SHP77 (cell line): ENCODE results near the gene DPP10.

Source experiments
- DNase-seq, 2 experiments: peaks; one replicate each; lab custom pipeline; 2025; lab: John Stamatoyannopoulos, UW

DPP10 gene

DNA sequence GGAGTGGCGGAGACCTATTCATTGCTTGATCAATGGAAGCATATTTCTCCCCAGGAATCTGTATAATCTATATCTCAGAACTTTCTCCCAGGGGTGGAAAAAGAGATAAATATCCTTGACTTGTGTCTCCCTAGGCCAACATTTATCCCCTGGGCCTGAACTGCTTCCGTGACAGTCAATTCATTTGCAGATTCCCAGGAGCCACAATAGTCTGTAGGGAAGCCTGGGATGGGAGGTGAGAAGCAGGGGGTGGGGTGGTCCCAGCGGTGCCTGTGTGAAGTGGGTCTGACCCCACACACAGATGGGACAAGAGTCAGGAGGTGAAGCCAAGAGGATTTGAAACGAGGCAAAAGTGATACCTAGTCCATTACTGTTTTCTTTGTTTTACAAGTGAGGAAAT is 166.8 kb downstream of the DPP10 start:
- no peak for DNase-seq

DNA sequence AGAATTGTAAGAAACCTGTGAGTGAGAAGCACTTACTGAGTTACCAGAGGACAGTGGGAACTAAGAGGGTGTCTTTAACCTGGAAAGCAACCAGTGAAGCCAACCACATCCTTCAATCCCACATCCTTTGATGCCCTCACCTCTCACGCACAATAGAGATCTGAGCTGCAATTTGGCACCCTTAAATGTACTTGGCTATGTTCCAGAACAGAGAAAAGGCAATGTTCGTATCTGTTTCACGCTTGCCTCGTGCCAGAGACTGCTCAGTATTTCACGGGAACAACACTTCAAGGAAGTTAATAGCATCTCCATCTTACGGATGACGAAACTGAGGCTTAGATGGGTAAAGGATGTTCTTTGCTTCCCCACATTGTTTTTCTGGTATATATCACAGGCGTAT is 167.4 kb downstream of the DPP10 start:
- no peak for DNase-seq

DNA sequence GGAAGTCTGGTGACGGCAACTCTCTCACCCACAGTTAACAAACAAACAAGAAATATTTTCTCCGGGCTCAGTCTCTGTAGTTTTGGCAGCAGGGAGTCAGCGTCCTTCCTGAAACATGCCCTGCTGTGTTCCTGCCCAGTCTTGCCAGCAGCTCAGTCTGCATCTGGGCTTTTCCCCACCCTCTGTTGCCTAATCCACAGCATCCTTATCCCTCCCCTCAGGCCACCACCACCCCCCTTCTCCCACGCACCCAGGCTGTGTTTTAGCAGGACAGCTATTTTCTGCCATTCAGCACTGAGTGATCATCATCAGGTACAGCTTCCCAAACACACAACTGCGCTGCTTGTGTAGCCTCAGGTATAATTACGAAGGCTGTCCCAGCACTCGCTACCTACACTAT is 168.2 kb downstream of the DPP10 start:
- DNase-seq: no peak

DNA sequence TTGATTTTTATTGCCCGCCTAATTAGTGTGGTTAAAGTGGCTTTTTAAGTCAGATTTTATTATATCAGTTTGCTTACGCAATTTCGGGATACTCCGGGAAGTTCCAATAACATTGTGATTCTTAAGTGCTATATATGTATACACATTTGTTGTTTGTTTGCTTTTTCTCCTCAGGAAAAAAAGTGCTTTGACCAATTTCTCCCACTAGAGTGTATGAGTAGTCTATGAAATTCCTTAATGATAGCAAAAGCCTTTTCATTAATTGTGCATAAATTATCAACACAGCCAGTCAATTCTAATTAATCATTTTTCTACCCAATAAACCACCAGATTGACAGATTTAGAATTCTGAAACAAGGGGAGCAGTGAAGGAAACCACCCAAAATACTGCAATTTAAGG is 172.2 kb downstream of the DPP10 start:
- no peak for DNase-seq

DNA sequence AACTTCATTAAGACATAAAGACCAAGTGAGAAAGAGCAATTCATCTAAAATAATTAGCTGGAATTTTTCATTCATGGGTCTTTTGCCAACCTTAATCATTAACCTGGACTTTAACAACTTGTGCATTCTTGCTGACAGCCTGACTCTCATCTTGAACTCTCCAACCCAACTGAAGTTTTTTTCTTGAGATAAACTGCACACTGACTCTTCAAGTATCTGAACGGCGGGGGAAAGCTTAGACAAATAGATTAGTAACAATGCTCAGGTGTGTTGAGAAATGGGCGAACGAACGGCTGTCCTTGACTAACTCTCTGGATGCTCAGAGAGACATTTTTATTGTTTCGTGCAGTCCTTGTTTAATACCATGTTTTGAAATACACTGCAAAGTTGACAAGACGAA is 186.0 kb downstream of the DPP10 start:
- DNase-seq: no peak

DNA sequence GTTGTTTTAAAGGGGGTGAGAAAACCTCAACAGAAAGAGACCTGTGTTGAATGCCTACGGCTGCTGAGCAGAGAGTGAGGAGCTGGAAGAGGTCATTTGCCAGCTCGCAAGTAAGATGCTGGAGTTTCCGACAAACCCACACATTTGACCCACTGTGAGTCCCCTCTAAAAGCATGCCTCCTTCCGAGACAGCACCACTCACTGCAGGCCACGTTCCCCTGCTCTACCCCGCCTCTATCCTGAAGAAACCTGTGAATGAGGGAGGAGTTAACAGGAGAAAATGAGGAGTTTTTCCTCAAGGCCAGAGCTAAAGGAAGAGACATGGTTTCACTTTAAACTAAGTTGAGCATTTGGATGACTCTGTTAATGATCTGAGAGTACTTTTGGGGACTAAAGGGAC is 188.7 kb downstream of the DPP10 start:
- no peak for DNase-seq

DNA sequence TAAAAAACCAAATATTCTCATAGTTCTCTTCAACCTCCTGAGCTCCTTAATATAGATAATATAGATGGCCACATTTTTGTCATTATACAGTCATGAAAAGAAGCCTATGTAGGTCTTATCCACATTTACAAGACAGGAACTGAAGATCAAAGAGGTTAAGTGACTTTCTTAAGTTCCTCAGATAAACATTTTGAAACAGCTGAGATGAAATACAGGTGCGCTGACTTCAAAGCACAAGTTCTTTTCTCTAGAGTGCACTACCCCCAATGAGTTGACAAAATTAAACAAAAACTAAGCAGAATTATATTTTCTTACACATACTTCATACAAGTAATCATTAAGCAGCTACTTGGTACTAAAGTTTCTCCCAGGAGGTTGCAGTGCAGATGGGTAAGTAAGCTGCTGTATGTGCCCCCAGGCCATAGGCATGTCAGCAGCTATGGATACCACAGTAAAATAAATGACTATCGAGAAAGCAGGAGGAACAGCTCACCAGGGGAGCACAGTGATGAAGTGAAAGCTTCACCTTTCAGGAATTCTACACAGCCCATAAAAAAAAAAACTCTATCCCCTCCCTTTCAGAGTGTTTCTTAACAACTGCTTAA is 199.8 kb downstream of the DPP10 start:
- no peak for DNase-seq

DNA sequence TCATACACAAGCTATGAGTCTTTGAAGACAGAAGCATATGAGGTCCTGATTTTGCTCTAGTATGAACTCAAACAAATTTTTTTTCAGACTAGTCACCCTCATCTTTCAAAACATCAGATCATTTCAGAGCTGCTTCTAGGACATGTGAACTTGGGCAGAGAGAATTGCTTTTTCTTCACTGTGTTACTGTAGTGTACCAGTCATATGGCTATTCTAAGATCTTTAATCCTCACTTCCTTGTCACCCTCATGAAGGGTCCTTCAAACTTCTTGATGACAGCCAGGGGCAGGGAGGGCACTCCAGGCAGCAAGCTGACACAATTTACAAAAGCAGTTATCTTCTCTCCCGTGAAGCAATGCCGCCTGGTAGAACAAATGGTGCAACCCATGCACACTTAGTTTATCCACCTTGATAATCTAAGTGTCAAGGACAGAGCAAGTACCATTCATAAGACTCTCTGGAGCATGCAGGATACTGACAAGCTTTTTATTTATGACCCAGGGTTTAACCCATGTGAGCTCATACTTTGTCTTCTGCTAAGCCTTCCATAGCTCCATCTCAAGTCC is 200.6 kb downstream of the DPP10 start:
- no peak for DNase-seq

DNA sequence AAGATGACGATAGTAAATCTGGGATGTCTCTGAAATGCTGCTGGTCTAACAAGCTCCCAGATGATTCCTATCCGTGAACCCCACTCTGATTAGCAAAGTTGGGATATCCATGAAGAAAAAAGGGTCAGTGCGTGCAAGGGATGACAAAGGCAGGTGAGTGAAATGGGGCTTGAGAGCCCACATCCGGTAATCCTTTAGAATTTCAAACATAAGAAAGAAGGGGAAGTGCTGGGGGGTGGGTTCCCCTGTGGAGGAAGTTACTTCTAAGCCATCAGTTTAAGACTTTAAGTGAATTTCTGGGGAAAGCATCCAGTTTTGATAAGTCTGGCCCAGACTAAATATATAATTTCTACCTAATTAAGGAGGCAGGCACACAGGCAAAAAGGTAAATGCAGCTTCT is 209.5 kb downstream of the DPP10 start:
- DNase-seq: no peak

DNA sequence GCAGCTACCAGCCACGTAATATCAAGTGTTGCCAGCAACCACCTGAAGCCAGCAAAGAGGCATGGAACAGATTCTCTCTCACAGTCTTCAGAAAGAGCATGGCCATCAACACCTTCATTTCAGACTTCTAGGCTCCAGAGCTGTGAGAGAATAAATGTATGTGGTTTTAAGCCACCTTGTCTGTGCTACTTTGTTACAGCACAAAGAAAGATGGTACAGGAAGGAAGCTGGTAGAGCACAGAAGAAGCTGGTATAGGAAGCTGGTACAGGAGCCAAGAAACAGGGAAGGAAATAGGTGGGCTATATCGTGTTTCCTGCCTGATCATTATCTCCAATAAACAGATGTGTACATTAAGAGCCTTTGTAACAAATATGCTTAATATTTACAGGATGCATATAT is 217.4 kb downstream of the DPP10 start:
- no peak for DNase-seq

DNA sequence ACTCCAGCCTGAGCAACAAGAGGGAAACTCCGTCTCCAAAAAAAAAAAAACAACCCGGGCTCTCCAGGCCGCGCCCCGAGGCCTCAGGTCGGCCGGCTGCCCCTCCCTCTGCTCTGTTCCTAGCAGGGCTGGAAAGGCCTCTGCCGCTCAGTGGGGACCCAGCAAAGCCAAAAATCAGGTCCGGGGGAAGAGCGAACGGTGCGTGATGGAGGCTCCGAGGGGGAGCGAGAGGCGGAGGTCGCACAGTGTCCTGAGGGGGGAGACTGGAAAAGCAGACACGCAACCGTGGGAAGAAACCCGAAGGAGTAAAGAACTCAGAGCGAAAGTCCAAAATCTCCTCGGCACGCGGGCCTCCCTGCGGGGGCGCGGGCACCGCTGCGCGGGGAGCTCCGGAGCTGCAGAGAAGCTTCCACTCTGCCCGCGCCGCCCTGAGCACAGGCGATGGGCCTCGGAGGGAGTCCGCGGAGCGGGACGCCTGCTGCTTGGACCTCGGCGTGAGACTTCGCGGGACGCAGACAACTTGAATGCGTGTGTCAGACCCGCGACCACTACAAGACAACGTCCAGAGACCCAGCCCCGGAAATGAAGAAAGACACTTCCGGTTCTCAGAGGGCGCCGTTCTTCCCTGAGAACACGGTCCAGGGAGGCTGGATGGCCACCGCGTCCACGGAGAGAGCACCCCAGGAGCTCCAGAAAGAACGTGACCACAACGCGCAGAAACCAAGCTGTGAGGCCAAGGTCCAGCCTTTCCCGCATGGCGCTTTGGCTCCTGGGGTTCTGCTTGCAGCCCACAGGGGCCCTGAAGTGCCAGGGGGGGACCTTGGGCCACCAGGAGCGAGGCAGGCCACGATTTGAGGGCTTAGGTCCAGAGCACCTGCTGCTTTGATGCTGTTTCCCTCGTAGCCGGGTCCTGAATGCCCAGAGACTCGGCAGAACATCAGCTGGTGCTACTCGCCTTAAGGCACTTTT is 219.8 kb downstream of the DPP10 start:
- DNase-seq: peak in 1 of 2 experiments; percentile 24

DNA sequence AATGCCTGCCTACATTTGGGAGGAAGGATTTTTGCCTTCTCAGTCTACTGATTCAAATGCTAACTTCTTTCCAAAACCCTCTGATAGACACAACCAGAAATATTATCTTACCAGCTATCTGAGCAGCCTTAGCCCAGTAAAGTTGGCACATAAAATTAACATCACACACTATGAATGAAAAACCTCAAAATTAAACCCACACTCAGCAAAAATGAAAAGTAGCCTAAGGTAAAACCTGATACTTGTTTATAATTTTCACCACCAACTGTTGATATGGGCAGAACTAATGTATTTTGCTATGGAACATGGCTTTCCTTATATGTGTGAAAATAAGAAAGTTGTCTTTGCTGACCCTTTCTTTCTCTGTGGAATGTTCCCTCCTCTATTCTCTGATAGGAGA is 226.0 kb downstream of the DPP10 start:
- no peak for DNase-seq

DNA sequence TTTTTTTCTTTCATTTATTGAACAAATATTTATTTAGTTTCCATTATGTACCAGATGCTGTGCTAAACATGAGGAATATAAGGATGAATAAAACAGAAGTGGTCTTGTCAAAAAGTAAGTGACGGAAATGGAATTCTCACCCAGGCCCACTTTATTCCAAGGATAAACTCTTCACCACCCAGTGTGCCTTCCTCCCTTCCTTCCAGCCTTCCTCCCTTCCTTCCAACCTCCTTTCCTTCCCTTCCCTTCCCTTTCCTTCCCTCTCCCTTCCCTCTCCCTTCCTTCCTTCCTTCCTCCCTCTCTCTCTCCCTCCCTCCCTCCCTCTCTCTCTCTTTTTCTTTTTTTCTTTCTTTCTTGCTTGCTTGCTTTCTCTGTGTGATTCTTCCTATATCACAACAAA is 240.8 kb downstream of the DPP10 start:
- DNase-seq: no peak

DNA sequence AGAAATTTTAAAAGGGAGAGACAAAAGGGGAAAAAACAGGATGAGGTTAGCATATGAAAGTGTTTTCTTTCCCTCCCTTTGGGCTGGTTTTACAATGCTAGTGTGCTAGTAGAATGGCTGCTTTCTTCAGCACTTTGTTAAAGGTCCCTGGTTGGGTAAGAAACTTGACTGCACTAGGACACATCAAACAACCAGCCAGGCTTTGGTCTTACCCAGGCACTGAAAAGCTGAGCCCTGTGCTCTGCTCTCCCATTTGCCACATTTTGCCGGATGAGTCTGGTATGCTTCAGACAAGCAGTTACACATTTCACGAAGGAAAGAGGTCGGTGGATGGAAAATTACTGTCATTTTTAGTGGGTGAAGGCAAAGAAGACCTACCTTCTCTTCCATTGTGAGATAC is 242.0 kb downstream of the DPP10 start:
- DNase-seq: no peak

DNA sequence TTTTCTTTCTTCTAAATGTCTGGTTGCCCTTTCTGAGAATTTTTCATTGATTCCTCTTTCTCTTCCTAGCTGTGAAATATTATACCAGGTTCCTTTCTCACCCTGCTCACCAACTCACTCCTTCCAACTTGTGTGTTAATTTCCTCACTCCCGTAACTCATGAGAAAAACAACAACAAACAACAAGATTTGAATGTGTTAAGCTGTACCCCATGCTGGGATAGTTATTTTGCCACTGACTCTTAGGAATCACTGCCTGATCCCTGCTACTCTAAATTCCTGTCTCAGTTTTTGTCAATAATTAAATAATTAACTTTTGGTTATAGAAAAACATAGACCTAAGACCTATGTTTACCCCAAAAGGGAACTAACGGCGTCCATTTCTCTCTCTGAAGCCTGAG is 242.7 kb downstream of the DPP10 start:
- DNase-seq: no peak

DNA sequence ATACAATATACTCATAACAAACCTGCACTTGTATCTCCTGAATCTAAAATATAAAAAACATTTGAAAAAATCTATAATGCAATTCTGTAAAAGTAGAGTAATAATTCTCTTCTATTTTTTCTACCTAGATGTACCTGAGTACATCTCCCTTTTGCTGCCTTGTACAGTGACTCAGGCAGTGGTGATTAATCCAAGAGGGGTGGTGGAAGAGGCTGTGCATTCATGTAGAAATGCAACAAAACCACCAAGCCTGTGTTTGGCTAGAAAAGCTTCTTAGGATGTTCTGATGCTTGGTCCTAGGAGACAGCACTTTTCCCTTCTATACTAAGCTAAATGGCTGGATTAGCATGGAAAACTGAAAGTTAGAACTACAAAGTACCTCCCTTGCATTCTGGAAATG is 245.8 kb downstream of the DPP10 start:
- DNase-seq: no peak

DNA sequence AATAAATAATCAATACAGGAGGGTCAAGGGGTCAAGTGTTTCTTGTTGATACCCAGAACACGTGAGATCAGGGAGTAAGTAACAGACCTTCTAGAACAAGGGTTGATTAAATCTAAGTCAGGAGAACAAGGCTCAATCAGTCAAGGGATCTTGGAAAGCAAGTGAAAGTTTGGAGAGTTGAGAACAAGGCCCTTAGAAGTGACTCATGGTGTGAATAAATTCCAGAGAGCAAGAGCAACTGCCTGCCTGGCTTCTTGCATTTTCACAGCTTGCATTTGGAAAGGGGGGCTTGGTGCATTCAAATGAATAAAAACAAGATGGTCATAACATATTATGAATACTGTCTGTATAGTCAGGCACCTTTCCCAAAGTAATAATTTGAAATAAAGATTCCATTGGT is 256.1 kb downstream of the DPP10 start:
- no peak for DNase-seq

DNA sequence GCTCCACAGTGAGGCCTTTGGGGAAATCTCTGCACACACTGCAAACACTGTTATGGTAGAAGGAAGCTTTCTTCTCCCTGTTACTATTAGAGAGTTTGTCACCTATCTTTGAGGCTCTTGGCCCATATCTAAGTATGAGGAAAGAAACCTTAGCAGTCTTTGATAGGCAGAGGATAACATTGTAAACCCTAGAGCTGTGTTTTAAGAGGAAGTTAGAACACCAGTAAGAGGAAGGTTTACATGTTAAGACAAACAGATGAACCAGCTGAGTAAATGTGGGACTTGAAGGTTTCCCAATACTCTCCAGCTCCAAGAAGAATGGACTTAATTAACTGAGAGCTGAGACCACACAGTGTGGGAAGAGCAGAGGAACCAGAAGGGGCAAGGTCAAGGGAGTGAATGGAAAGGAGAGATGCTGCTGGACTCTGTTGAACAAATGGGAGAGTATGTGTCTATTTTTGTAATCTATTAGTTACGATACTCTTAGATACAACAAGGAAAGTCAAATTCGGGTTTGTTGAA is 257.0 kb downstream of the DPP10 start:
- DNase-seq: no peak

DNA sequence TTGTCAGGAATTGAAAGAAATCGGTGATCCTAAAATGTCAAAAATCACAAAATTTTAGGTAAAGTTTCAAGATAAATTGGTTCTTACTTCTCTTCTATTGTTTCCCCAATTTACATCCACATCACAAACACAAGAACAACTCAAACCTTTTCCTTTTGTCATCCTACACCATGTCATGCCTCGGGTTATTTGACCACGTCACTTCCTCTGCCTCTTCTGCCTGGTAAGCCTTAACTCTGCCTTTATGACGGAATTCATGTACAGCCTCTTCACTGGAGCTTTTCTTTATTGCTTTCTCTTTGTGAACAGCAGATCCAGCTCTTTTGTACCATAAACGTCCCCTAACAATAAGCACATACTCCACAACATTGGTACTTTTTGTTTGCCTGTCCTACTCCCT is 258.0 kb downstream of the DPP10 start:
- no peak for DNase-seq

DNA sequence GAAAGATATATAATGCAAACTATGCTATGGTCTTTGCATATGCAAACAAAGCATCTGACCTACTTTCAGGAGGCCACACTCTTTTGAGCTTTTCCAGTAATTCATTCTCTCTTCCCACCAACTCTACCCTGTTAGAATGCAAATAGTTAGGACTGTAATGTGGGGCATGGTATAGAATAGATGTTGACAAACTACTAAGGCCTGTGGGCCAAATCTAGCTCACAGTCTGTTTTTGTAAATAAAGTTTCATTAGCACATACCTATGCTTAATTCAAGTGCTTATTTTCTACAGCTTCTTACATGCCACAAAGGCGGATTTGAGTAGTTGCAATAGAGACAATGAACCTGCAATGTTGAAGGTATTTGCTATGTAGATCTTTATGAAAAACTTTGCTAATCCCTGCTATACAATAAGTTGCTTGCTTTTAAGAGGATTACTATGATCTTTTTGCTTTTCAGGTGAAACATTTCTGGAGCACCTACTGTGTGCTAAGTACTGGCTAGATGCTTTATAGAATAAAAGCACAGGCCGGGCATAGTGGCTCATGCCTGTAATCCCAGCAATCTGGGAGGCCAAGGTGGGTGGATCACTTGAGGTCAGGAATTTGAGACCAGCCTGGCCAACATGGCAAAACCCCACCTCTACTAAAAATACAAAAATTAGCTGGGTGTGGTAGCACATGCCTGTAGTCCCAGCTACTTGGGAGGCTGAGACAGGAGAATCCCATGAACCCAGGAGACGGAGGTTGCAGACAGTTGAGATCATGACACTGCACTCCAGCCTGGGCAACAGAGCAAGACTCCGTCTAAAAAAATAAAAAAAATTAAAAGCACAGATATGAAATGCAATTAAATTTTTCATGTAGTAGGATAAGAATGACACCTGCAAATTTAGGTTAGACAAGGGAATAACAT is 267.8 kb downstream of the DPP10 start:
- no peak for DNase-seq

DNA sequence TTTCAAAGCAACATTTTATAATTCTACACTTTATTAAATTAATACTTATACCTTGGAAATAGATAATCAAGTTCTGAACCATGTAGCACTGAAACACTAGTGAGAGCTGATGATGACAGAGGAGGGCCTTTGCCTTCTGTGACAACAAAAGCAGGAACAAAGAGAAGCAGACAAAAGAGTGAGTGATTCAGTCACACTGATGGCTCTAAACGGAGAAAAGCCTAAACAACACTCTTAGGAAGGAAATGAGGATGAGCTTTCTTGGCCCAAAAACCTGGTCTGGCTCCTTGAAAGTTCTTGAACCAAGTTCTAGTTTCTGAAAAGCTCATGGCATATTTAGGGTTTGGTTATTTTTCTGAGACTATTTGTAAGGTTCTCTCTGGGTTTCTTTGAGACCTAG is 271.9 kb downstream of the DPP10 start:
- no peak for DNase-seq

DNA sequence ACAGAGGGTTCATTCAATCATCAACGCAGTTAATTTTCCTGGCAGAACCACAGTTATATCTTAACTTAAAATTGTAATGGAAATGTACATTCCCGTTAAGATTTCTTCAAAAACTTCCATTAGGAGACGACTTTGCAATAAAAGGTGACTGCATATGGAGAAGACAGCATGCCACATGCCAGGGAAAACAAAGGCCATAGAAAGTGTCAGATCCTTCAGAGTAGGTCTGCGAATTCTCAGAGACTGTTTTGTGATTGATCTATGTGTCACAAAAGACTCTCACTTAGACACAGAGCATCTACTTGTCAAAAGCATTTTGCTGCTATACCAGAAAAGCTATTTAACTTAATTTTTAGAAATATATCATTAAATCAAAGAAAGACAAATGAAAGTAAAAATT is 274.6 kb downstream of the DPP10 start:
- no peak for DNase-seq
